ENCODE results near the gene BIRC3.

- TF ChIP-seq CTCF (IDR thresholded peaks at IDR 0.05 in 2 of 3, conservative IDR thresholded peaks at IDR 0.05 in 1 of 3; ENCODE audit: borderline replicate concordance in 1 of 3, insufficient read depth in 1 of 3, low read depth in 2 of 3, low read length in 2 of 3) (no peak), POLR2A (IDR thresholded peaks at IDR 0.05; ENCODE audit: borderline replicate concordance, extremely low read depth, insufficient read depth, insufficient read length) (no peak), POLR2AphosphoS5 (IDR thresholded peaks at IDR 0.05; ENCODE audit: low read depth, low read length) (no peak), MAX (IDR thresholded peaks at IDR 0.05) (no peak), EZH2 (IDR thresholded peaks at IDR 0.05) (no peak), YY1 (IDR thresholded peaks at IDR 0.05; ENCODE audit: extremely low read depth, insufficient replicate concordance, low read depth, low read length) (no peak), EZH2phosphoT487 (IDR thresholded peaks at IDR 0.05; ENCODE audit: borderline replicate concordance) (no peak), ZFX (IDR thresholded peaks at IDR 0.05) (no peak), EGR1 (IDR thresholded peaks at IDR 0.05; ENCODE audit: low read depth) (no peak)
Observed at GRCh38 chr11:102331341-102331740, 14.1 kb downstream of the BIRC3 start.
